ENCODE results near the gene RAD51B.

DNA sequence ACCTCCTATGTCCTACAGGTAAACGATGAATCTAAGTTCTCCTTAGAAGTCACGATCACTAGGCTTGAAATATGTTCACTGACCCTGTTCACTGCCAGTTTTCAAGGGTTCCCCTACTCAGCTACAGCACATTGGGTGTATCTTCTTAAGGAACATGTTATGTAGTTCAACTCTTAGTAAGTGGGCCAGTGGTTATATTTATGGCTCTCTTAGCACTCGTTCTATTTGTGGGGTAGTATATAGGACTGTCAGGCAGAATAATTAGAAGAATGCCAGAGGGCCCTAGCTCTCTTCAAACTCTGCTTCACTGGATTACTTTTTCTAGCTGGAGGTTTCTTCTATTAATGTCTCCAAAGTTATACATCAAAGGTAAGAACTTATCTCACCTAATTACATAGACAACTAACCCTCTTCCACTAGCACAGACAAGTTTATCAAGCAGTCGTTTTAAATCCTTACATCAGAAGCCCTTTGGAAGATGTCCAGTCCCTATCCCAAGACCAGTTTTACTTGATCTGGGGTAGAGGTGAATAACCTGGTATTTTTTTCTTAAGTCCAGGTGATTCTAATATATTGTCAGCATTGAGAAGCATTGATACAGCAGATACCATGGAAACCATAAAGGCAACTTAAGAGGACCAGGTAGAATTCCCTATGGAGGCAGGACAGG lies 42.8 kb upstream of the RAD51B start:
- TF ChIP-seq SPI1 (IDR thresholded peaks at IDR 0.05; ENCODE audit: low read depth, low read length): no peak
- no peak for TF ChIP-seq POLR2AphosphoS5 (IDR thresholded peaks at IDR 0.05; ENCODE audit: low read depth, low read length)

Data from GM12891 (cell line).